ENCODE results near the gene RNF138. TPM values are rescaled to one million over a fixed set of nuclear protein-coding genes. Genes with fewer than 3 reads are reported as not detected.

RNF138 gene
- total RNA-seq, 1 donor from 2014 or later = 100 TPM

- no peak overlapping the region for H3K4me3 Mint-ChIP-seq (ENCODE audit: low read depth)
- no peak for DNase-seq (ENCODE audit: low spot score)
- H3K27ac Mint-ChIP-seq = peak overlapping the region; percentile 73
- no peaks in the 10 kb centered on the region for H3K27me3 Mint-ChIP-seq (ENCODE audit: low read depth)
- H3K4me1 Mint-ChIP-seq (ENCODE audit: low read depth) = peaks cover 43% of the 10 kb centered on the region
- intact Hi-C loops (cut with micrococcal nuclease) = no loop called here
- H3K36me3 Mint-ChIP-seq (ENCODE audit: low read depth) = peaks cover 65% of the 10 kb centered on the region
- no peaks in the 10 kb centered on the region for H3K9me3 Mint-ChIP-seq
Measured at GRCh38 chr18:32111706-32112105, 20.0 kb downstream of the RNF138 start.

GRCh38 chr18:32112826-32113225 is 21.2 kb downstream of the RNF138 start:
- intact Hi-C loops (cut with micrococcal nuclease) = no loop called here
- H3K36me3 Mint-ChIP-seq (ENCODE audit: low read depth) = peaks cover 72% of the 10 kb centered on the region

GRCh38 chr18:32114293-32114942 is 22.7 kb downstream of the RNF138 start:
- H3K4me3 Mint-ChIP-seq (ENCODE audit: low read depth) = no peak overlapping the region
- H3K9me3 Mint-ChIP-seq = no peaks in the 10 kb centered on the region
- peaks cover 73% of the 10 kb centered on the region for H3K36me3 Mint-ChIP-seq (ENCODE audit: low read depth)
- peaks cover 40% of the 10 kb centered on the region for H3K4me1 Mint-ChIP-seq (ENCODE audit: low read depth)
- H3K27ac Mint-ChIP-seq = no peak overlapping the region
- H3K27me3 Mint-ChIP-seq (ENCODE audit: low read depth) = no peaks in the 10 kb centered on the region
- no peak for DNase-seq (ENCODE audit: low spot score)
- intact Hi-C loops (cut with micrococcal nuclease) = no loop called here

More at GRCh38 chr18:32112826-32113225, 21.2 kb downstream of the RNF138 start:
- Mint-ChIP-seq H3K27ac (no peak overlapping the region), H3K27me3 (ENCODE audit: low read depth) (no peaks in the 10 kb centered on the region), H3K9me3 (no peaks in the 10 kb centered on the region), H3K4me1 (ENCODE audit: low read depth) (peaks cover 47% of the 10 kb centered on the region), H3K4me3 (ENCODE audit: low read depth) (no peak overlapping the region)
- DNase-seq (ENCODE audit: low spot score) = no peak

GRCh38 chr18:32122039-32122438 is 30.4 kb downstream of the RNF138 start:
- H3K27ac Mint-ChIP-seq = no peak overlapping the region
- intact Hi-C loops (cut with micrococcal nuclease) = no loop called here
- no peaks in the 10 kb centered on the region for H3K27me3 Mint-ChIP-seq (ENCODE audit: low read depth)
- H3K36me3 Mint-ChIP-seq (ENCODE audit: low read depth) = peaks cover 70% of the 10 kb centered on the region
- H3K4me1 Mint-ChIP-seq (ENCODE audit: low read depth) = peaks cover 10% of the 10 kb centered on the region
- H3K4me3 Mint-ChIP-seq (ENCODE audit: low read depth) = no peak overlapping the region
- H3K9me3 Mint-ChIP-seq = no peaks in the 10 kb centered on the region
- no peak for DNase-seq (ENCODE audit: low spot score)

- H3K27ac Mint-ChIP-seq = no peak overlapping the region
- no peak for DNase-seq (ENCODE audit: low spot score)
Measured at GRCh38 chr18:32126538-32126937, 34.9 kb downstream of the RNF138 start.

DNA sequence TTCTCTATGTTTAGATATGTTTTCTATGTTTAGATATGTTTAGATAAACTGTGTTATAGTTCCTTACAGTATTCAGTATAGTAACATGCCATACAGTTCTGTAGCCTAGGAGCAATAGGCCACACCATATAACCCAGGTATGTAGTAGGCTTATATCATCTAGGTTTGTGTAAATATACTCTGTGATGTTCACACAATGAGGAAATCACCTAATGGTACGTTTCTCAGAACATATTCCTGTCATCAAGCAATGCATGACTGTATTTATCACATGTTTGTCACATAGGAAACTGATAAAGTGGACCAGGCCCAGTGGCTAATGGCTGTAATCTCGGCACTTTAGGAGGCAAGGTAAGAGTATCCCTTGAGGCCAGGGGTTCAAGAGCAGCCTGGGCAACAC is 44.0 kb downstream of the RNF138 start:
- Mint-ChIP-seq H3K27ac (no peak overlapping the region), H3K4me1 (ENCODE audit: low read depth) (peaks cover 8% of the 10 kb centered on the region), H3K36me3 (ENCODE audit: low read depth) (peaks cover 33% of the 10 kb centered on the region), H3K4me3 (ENCODE audit: low read depth) (no peak overlapping the region), H3K9me3 (no peaks in the 10 kb centered on the region), H3K27me3 (ENCODE audit: low read depth) (no peaks in the 10 kb centered on the region)
- intact Hi-C loops (cut with micrococcal nuclease) = loop anchor here (5.0 kb wide), 1 partner anchor 193 kb away; the partner anchor contains the start of gene TRAPPC8
- DNase-seq (ENCODE audit: low spot score) = no peak

More at GRCh38 chr18:32126538-32126937, 34.9 kb downstream of the RNF138 start:
- intact Hi-C loops (cut with micrococcal nuclease) = no loop called here
- H3K4me1 Mint-ChIP-seq (ENCODE audit: low read depth) = peaks cover 6% of the 10 kb centered on the region
- no peaks in the 10 kb centered on the region for H3K9me3 Mint-ChIP-seq
- H3K27me3 Mint-ChIP-seq (ENCODE audit: low read depth) = no peaks in the 10 kb centered on the region
- no peak overlapping the region for H3K4me3 Mint-ChIP-seq (ENCODE audit: low read depth)
- peaks cover 62% of the 10 kb centered on the region for H3K36me3 Mint-ChIP-seq (ENCODE audit: low read depth)

DNA sequence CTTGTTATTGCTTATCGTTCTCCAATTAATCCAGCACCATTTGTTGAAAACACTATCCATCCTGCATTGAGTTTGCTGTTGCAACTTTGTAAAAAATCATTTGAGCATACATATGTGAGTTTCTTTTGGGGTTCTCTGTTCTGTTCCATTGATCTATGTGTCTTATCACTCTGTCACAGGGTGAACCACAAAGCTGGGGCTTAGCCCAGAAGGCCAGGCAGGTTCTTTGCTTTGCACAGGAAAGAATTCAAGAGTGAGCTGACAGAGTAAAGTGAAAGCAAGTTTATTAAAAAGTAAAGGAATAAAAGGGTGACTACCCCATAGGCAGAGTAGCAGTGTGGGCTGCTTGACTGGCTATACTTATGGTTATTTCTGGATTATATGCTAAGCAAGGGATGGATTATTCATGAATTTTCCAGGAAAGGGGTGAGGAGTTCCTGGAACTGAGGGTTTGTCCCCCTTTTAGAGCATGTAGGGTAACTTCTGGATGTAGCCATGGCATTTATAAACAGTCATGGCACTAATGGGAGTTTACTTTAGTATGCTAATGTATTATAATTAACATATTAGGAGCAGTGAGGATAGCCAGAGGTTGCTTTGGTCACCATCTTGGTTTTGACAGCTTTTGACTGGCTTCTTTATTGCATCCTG is 46.8 kb downstream of the RNF138 start:
- Mint-ChIP-seq H3K9me3 (no peaks in the 10 kb centered on the region), H3K36me3 (ENCODE audit: low read depth) (peaks cover 13% of the 10 kb centered on the region), H3K4me1 (ENCODE audit: low read depth) (peaks cover 9% of the 10 kb centered on the region), H3K27me3 (ENCODE audit: low read depth) (no peaks in the 10 kb centered on the region), H3K4me3 (ENCODE audit: low read depth) (no peak overlapping the region), H3K27ac (no peak overlapping the region)
- DNase-seq (ENCODE audit: low spot score) = no peak
- intact Hi-C loops (cut with micrococcal nuclease) = loop anchor here (5.0 kb wide), 1 partner anchor 196 kb away; the partner anchor contains the start of gene TRAPPC8

DNA sequence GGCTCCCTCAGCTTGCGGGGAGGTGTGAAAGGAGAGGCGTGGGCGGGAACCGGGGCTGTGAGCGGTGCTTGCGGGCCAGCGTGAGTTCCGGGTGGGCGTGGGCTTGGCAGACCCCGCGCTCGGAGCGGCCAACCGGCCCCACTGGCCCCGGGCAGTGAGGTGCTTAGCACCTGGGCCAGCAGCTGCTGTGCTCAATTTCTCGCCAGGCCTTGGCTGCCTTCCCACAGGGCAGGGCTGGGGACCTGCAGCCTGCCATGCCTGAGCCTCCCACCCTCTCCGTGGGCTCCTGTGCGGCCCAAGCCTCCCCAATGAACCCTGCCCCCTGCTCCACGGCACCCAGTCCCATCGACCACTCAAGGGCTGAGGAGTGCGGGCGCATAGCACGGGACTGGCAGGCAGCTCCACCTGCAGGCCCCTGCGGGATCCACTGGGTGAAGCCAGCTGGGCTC is 48.2 kb downstream of the RNF138 start:
- intact Hi-C loops (cut with micrococcal nuclease) = loop anchor here (5.0 kb wide), 1 partner anchor 198 kb away; the partner anchor contains the start of gene TRAPPC8
- Mint-ChIP-seq H3K4me3 (ENCODE audit: low read depth) (no peak overlapping the region), H3K36me3 (ENCODE audit: low read depth) (peaks cover 5% of the 10 kb centered on the region), H3K27ac (no peak overlapping the region), H3K9me3 (no peaks in the 10 kb centered on the region), H3K27me3 (ENCODE audit: low read depth) (peaks cover 6% of the 10 kb centered on the region), H3K4me1 (ENCODE audit: low read depth) (peaks cover 17% of the 10 kb centered on the region)
- DNase-seq (ENCODE audit: low spot score) = no peak

- peaks cover 20% of the 10 kb centered on the region for H3K4me1 Mint-ChIP-seq (ENCODE audit: low read depth)
- no peak overlapping the region for H3K27ac Mint-ChIP-seq
- H3K4me3 Mint-ChIP-seq (ENCODE audit: low read depth) = no peak overlapping the region
- no peaks in the 10 kb centered on the region for H3K9me3 Mint-ChIP-seq
- intact Hi-C loops (cut with micrococcal nuclease) = no loop called here
- DNase-seq (ENCODE audit: low spot score) = no peak
- no peaks in the 10 kb centered on the region for H3K36me3 Mint-ChIP-seq (ENCODE audit: low read depth)
- peaks cover 47% of the 10 kb centered on the region for H3K27me3 Mint-ChIP-seq (ENCODE audit: low read depth)
Measured at GRCh38 chr18:32148185-32148870, 56.7 kb downstream of the RNF138 start.

GRCh38 chr18:32152705-32153448 is 61.2 kb downstream of the RNF138 start:
- DNase-seq (ENCODE audit: low spot score) = no peak
- H3K4me3 Mint-ChIP-seq (ENCODE audit: low read depth) = no peak overlapping the region
- intact Hi-C loops (cut with micrococcal nuclease) = loop anchor here (10.0 kb wide), 3 partner anchors 122 to 322 kb away; partner anchors contain the start of gene GAREM1
- peaks cover 45% of the 10 kb centered on the region for H3K27me3 Mint-ChIP-seq (ENCODE audit: low read depth)
- H3K36me3 Mint-ChIP-seq (ENCODE audit: low read depth) = peaks cover 3% of the 10 kb centered on the region
- no peak overlapping the region for H3K27ac Mint-ChIP-seq
- H3K4me1 Mint-ChIP-seq (ENCODE audit: low read depth) = peaks cover 14% of the 10 kb centered on the region
- H3K9me3 Mint-ChIP-seq = peaks cover 4% of the 10 kb centered on the region

- no peak overlapping the region for H3K4me3 Mint-ChIP-seq (ENCODE audit: low read depth)
- intact Hi-C loops (cut with micrococcal nuclease) = loop anchor here (10.0 kb wide), 3 partner anchors 118 to 318 kb away; partner anchors contain the start of gene GAREM1
- H3K27me3 Mint-ChIP-seq (ENCODE audit: low read depth) = peaks cover 27% of the 10 kb centered on the region
- H3K4me1 Mint-ChIP-seq (ENCODE audit: low read depth) = peaks cover 19% of the 10 kb centered on the region
- H3K27ac Mint-ChIP-seq = no peak overlapping the region
- no peak for DNase-seq (ENCODE audit: low spot score)
- H3K9me3 Mint-ChIP-seq = peaks cover 4% of the 10 kb centered on the region
- peaks cover 3% of the 10 kb centered on the region for H3K36me3 Mint-ChIP-seq (ENCODE audit: low read depth)
Measured at GRCh38 chr18:32156855-32157254, 65.2 kb downstream of the RNF138 start.

GRCh38 chr18:32157580-32157979 is 65.9 kb downstream of the RNF138 start:
- Mint-ChIP-seq H3K27me3 (ENCODE audit: low read depth) (peaks cover 20% of the 10 kb centered on the region), H3K4me3 (ENCODE audit: low read depth) (no peak overlapping the region)
- intact Hi-C loops (cut with micrococcal nuclease) = loop anchor here (10.0 kb wide), 3 partner anchors 117 to 317 kb away; partner anchors contain the start of gene GAREM1

More at GRCh38 chr18:32157580-32157979, 65.9 kb downstream of the RNF138 start:
- no peak for DNase-seq (ENCODE audit: low spot score)
- Mint-ChIP-seq H3K27ac (no peak overlapping the region), H3K4me1 (ENCODE audit: low read depth) (peaks cover 15% of the 10 kb centered on the region), H3K36me3 (ENCODE audit: low read depth) (peaks cover 3% of the 10 kb centered on the region), H3K9me3 (peaks cover 4% of the 10 kb centered on the region)
